A549 (cell line): ENCODE data around the gene GSK3B. TPM values are rescaled to one million over a fixed set of nuclear protein-coding genes. Genes with fewer than 3 reads are reported as not detected.

Source experiments
- ATAC-seq, 2 experiments: fragments of 200-7000 bp in 1 of 2; fragments of >200 bp in 1 of 2; cut with Nextera tagmentation in 1 of 2; cut with Tn5 transposase in 1 of 2; 3 replicates each; pipeline versions ENCODE4 v1.8.0 to v1.9.1; 2018 to 2020; ENCODE audit warnings: mild to moderate bottlenecking in 1 of 2, moderate library complexity in 1 of 2
- CTCF ChIA-PET: fragments of 300-600 bp; sonication (Branson Sonifier 250); formaldehyde crosslinking; extraction: SDS; loops from one replicate; lab custom pipeline; 2021; ENCODE audit warnings: antibody characterized with exemption, inconsistent platforms; lab: Yijun Ruan, JAX
- POLR2A ChIA-PET: fragments of 350-600 bp; formaldehyde crosslinking; extraction: SDS; loops from one replicate; lab custom pipeline; 2021; ENCODE audit warnings: antibody characterized with exemption, inconsistent platforms; lab: Yijun Ruan, JAX
- DNase-seq, 2 experiments: peaks; one replicate each; pipeline versions ENCODE4 v3.0.0 to v3.0.0-alpha.2; 2011 to 2016; ENCODE audit warnings: low read depth in 1 of 2, low spot score in 1 of 2
- FAIRE-seq: peaks from 2 replicates; lab custom pipeline; 2011; peaks lifted over from hg19 to GRCh38; lab: Jason Lieb, UNC
- H3K27ac ChIP-seq, 2 experiments: fragments of >200 bp; sonication (Bioruptor Twin); formaldehyde crosslinking; 3 replicates each; pipeline ENCODE4 v1.5.1; 2016 to 2017
- H3K4me1 ChIP-seq: fragments of >200 bp; sonication (Bioruptor Twin); formaldehyde crosslinking; 3 replicates; pipeline ENCODE4 v1.6.1; 2016
- H3K4me2 ChIP-seq: fragments of >200 bp; sonication (Bioruptor Twin); formaldehyde crosslinking; 3 replicates; pipeline ENCODE4 v1.6.1; 2016
- H3K4me3 ChIP-seq: fragments of >200 bp; sonication (Bioruptor Twin); formaldehyde crosslinking; 3 replicates; pipeline ENCODE4 v1.5.1; 2016
- H3K9me3 ChIP-seq: fragments of >200 bp; sonication (Bioruptor Twin); formaldehyde crosslinking; 3 replicates; pipeline ENCODE4 v1.6.1; 2016
- ATOH8 ChIP-seq: fragments of 250-450 bp; sonication (Bioruptor Pico); IDR thresholded peaks from 2 replicates; pipeline ENCODE4 v1.5.0; 2020; ENCODE audit warnings: low read depth, mild to moderate bottlenecking, moderate library complexity
- BCL3 ChIP-seq: fragments of >200 bp; sonication (Bioruptor Twin); formaldehyde crosslinking; IDR thresholded peaks from 3 replicates; pipeline ENCODE4 v1.6.1; 2016
- BHLHE40 ChIP-seq: IDR thresholded peaks from 2 replicates; pipeline ENCODE4 v1.6.1; 2012; ENCODE audit warnings: low read depth, low read length, inconsistent platforms
- CBX8 ChIP-seq: fragments of 200-600 bp; sonication (generic); IDR thresholded peaks from 2 replicates; pipeline ENCODE4 v1.6.1; 2016
- CHD2 ChIP-seq: fragments of 150-350 bp; IDR thresholded peaks from 2 replicates; pipeline ENCODE4 v1.6.1; 2014; ENCODE audit warnings: low read length; ENCODE audit not compliant: partially characterized antibody
- CHD4 ChIP-seq: fragments of 200-600 bp; sonication (generic); IDR thresholded peaks from 2 replicates; pipeline ENCODE4 v1.6.1; 2016; ENCODE audit warnings: antibody characterized with exemption, mild to moderate bottlenecking, borderline replicate concordance
- EHF ChIP-seq: fragments of 250-450 bp; sonication (Bioruptor Pico); IDR thresholded peaks from 2 replicates; pipeline ENCODE4 v1.5.0; 2020; ENCODE audit warnings: mild to moderate bottlenecking
- ELK1 ChIP-seq: fragments of 150-350 bp; IDR thresholded peaks from 2 replicates; pipeline ENCODE4 v1.6.1; 2014; ENCODE audit warnings: low read depth, mild to moderate bottlenecking, low read length
- EP300 ChIP-seq, 2 experiments: fragments of >200 bp; sonication (Bioruptor Twin); formaldehyde crosslinking; IDR thresholded peaks; 2 replicates in 1 of 2; 3 replicates in 1 of 2; pipeline ENCODE4 v1.6.1; 2016 to 2017
- FOSB ChIP-seq: fragments of 250-450 bp; sonication (Bioruptor Pico); IDR thresholded peaks from 2 replicates; pipeline ENCODE4 v1.5.0; 2020; ENCODE audit warnings: mild to moderate bottlenecking, moderate library complexity
- FOSL2 ChIP-seq, 2 experiments: fragments of 450-650 bp in 1 of 2; fragments of >200 bp in 1 of 2; sonication (Bioruptor Twin) in 1 of 2; formaldehyde crosslinking; IDR thresholded peaks; 2 replicates each; pipeline versions ENCODE4 v1.5.0 to v1.6.1; 2016 to 2020; ENCODE audit warnings: mild to moderate bottlenecking in 1 of 2, moderate library complexity in 1 of 2
- HDAC2 ChIP-seq: fragments of 200-600 bp; sonication (generic); IDR thresholded peaks from 2 replicates; pipeline ENCODE4 v1.6.1; 2016
- HES2 ChIP-seq: fragments of >200 bp; sonication (Bioruptor Twin); formaldehyde crosslinking; IDR thresholded peaks from 2 replicates; pipeline ENCODE4 v1.6.1; 2016
- HEYL ChIP-seq: fragments of 250-450 bp; sonication (Bioruptor Pico); IDR thresholded peaks from 2 replicates; pipeline ENCODE4 v1.8.0; 2021; ENCODE audit warnings: mild to moderate bottlenecking, moderate library complexity
- HMGXB4 ChIP-seq: fragments of 250-450 bp; sonication (Bioruptor Pico); IDR thresholded peaks from 2 replicates; pipeline ENCODE4 v1.5.0; 2021; ENCODE audit warnings: mild to moderate bottlenecking, moderate library complexity, borderline replicate concordance
- HOXA7 ChIP-seq: fragments of 250-450 bp; sonication (Bioruptor Pico); IDR thresholded peaks from 2 replicates; pipeline ENCODE4 v1.5.0; 2020; ENCODE audit warnings: mild to moderate bottlenecking, moderate library complexity
- MAX ChIP-seq: IDR thresholded peaks from 2 replicates; pipeline ENCODE4 v1.6.1; 2012
- MYC ChIP-seq: IDR thresholded peaks from 2 replicates; pipeline ENCODE4 v1.6.1; 2012; ENCODE audit warnings: mild to moderate bottlenecking, inconsistent platforms, low read length, improper control_type of control experiment, borderline replicate concordance
- NPAS2 ChIP-seq: fragments of 250-450 bp; sonication (Bioruptor Pico); IDR thresholded peaks from 2 replicates; pipeline ENCODE4 v1.8.0; 2022; ENCODE audit warnings: mild to moderate bottlenecking, moderate library complexity, borderline replicate concordance
- NR3C1 ChIP-seq: fragments of >200 bp; sonication (Bioruptor Twin); formaldehyde crosslinking; IDR thresholded peaks from 3 replicates; pipeline ENCODE4 v1.6.1; 2017
- REST ChIP-seq: fragments of 200-600 bp; sonication (generic); IDR thresholded peaks from 2 replicates; pipeline ENCODE4 v1.6.1; 2016; ENCODE audit warnings: antibody characterized with exemption, mild to moderate bottlenecking, moderate library complexity
- SMC3 ChIP-seq: fragments of >200 bp; sonication (Bioruptor Twin); formaldehyde crosslinking; IDR thresholded peaks from 3 replicates; pipeline ENCODE4 v1.6.1; 2018; ENCODE audit warnings: inconsistent platforms
- ZC3H11A ChIP-seq: fragments of 450-650 bp; IDR thresholded peaks from 2 replicates; pipeline ENCODE4 v1.6.1; 2014; ENCODE audit warnings: antibody characterized with exemption, mild to moderate bottlenecking
- ZSCAN20 ChIP-seq: fragments of 250-450 bp; sonication (Bioruptor Pico); IDR thresholded peaks from 2 replicates; pipeline ENCODE4 v1.8.0; 2022; ENCODE audit warnings: mild to moderate bottlenecking, moderate library complexity
- WGBS: methylation state at CpG from one replicate; pipeline ENCODE4 v1.1.6; 2017; ENCODE audit errors: missing lambda C conversion rate; 5-methylcytosine and 5-hydroxymethylcytosine counted together
- polyA plus RNA-seq, 4 experiments: library from polyadenylated mRNA; depleted of rRNA in 3 of 4; stranded (reverse); fragments of >200 nt; fragmentation: RNase III in 1 of 4; extraction: RNeasy Plus Mini Kit Qiagen cat#74134 plus additional on column Dnase treatment in 1 of 4; gene quantifications; 2 replicates in 3 of 4; 3 replicates in 1 of 4; pipeline ENCODE4 v1.2.3, GENCODE V29; 2011 to 2017

The GSK3B gene
- polyA plus RNA-seq, 2 of the 4 experiments (the other 2 are of a cell fraction), result 30.0 to 49.8 TPM

GRCh38 chr3:119817583-119818363 lies 276.5 kb downstream of the GSK3B start:
- no peaks in the 10 kb centered on the region for H3K4me1 ChIP-seq
- H3K9me3 ChIP-seq, result no peaks in the 10 kb centered on the region
- no peak overlapping the region for H3K4me2 ChIP-seq
- FAIRE-seq (no peak), DNase-seq (no peak), ATAC-seq (peak in 1 of 2 experiments; percentile 26; a peak in 1 of 6 replicates)
- CTCF ChIA-PET, result interaction anchor here (1.0 to 1.6 kb wide), 2 partner anchors 9 to 13 kb away, joined by 3 read pairs; no protein-coding TSS in a partner anchor
- H3K4me3 ChIP-seq, result no peak overlapping the region
- POLR2A ChIA-PET, result no interaction called here
- 68% methylated on average over 13 of the region's 13 CpGs for WGBS
- TF ChIP-seq HDAC2 (no peak), ZSCAN20 (CRISPR knock-in tag) (no peak), HOXA7 (CRISPR knock-in tag) (no peak), CHD2 (no peak), HMGXB4 (CRISPR knock-in tag) (no peak), EP300 (IDR thresholded peaks at IDR 0.05) (no peak), NR3C1 (no peak), MYC (no peak), BHLHE40 (no peak), FOSB (CRISPR knock-in tag) (no peak), EHF (CRISPR knock-in tag) (no peak), MAX (no peak), ELK1 (no peak), HES2 (no peak)
- no peak overlapping the region for H3K27ac ChIP-seq

- FAIRE-seq (no peak), ATAC-seq (0 out of 6 replicates have a peak, but pooled peaks of 1 of the 2 experiments have one; percentile 26)
- no peak overlapping the region for H3K4me3 ChIP-seq
- no peak overlapping the region for H3K4me2 ChIP-seq
- no peaks in the 10 kb centered on the region for H3K4me1 ChIP-seq
- POLR2A ChIA-PET, result no interaction called here
- CTCF ChIA-PET, result interaction anchor here (0.6 to 1.6 kb wide), 3 partner anchors 8 to 75 kb away, joined by 3 read pairs; no protein-coding TSS in a partner anchor
- no peaks in the 10 kb centered on the region for H3K9me3 ChIP-seq
- 71% methylated on average over 6 of the region's 12 CpGs for WGBS
- no peak overlapping the region for H3K27ac ChIP-seq
- no peak for TF ChIP-seq ZC3H11A
- TF ChIP-seq FOSL2 (IDR thresholded peaks at IDR 0.05), result no peak
- no peak for TF ChIP-seq FOSL2 (CRISPR knock-in tag; IDR thresholded peaks at IDR 0.05)
- TF ChIP-seq SMC3, result no peak
- TF ChIP-seq ATOH8 (CRISPR knock-in tag), result no peak
- TF ChIP-seq, all 56 proteins: peak for 0
- DNase-seq, result no peak
Measured at GRCh38 chr3:119817071-119817470, 277.2 kb downstream of the GSK3B start.

- no peak for DNase-seq
- Histone ChIP-seq H3K9me3 (no peaks in the 10 kb centered on the region), H3K4me3 (no peak overlapping the region), H3K4me2 (no peak overlapping the region), H3K4me1 (no peaks in the 10 kb centered on the region), H3K27ac (no peak overlapping the region)
- FAIRE-seq, result no peak
- 61% methylated on average over 8 of the region's 8 CpGs for WGBS
- POLR2A ChIA-PET, result no interaction called here
- CTCF ChIA-PET, result interaction anchor here (1.3 kb wide), 1 partner anchor 15 kb away, joined by 3 read pairs; no protein-coding TSS in a partner anchor
- ATAC-seq, result no peak
- TF ChIP-seq BCL3, result no peak
- no peak for TF ChIP-seq CHD4
- no peak for TF ChIP-seq NPAS2 (CRISPR knock-in tag)
- TF ChIP-seq HEYL (CRISPR knock-in tag), result no peak
- no peak for TF ChIP-seq CBX8
- TF ChIP-seq REST, result no peak
- TF ChIP-seq EHF (CRISPR knock-in tag), result no peak
Measured at GRCh38 chr3:119815716-119816115, 278.5 kb downstream of the GSK3B start.
